NOMO-1 (cell line): ENCODE data around the gene SEMA5A.
A peak's percentile ranks its signal among the peaks of the same experiment; 100 is the strongest.
"Not testable (repeated sequence)": the region's sequence is repeated elsewhere in the genome, so short reads cannot be mapped to it uniquely, and the experiment has no call there.

Experiments
- DNase-seq, 2 experiments: peaks; one replicate each; lab custom pipeline; 2025; ENCODE audit not compliant: unreplicated experiment in 2 of 2; lab: John Stamatoyannopoulos, UW

Gene SEMA5A

GRCh38 chr5:9363449-9363848 is 182.4 kb downstream of the SEMA5A start:
- DNase-seq, result no peak

- no peak for DNase-seq
Observed at GRCh38 chr5:9363026-9363425, 182.8 kb downstream of the SEMA5A start.

- no peak for DNase-seq
Observed at GRCh38 chr5:9362600-9362999, 183.3 kb downstream of the SEMA5A start.

GRCh38 chr5:9361835-9362234 is 184.0 kb downstream of the SEMA5A start:
- DNase-seq, result peak; percentile 35 to 42

GRCh38 chr5:9358961-9359685 is 186.8 kb downstream of the SEMA5A start:
- DNase-seq, result no peak

GRCh38 chr5:9356351-9356825 is 189.5 kb downstream of the SEMA5A start:
- DNase-seq, result no peak

GRCh38 chr5:9354336-9355081 is 191.4 kb downstream of the SEMA5A start:
- DNase-seq, result no peak

GRCh38 chr5:9353048-9353447 is 192.8 kb downstream of the SEMA5A start:
- not testable (repeated sequence) for DNase-seq

GRCh38 chr5:9351546-9351945 is 194.3 kb downstream of the SEMA5A start:
- no peak for DNase-seq

- no peak for DNase-seq
Observed at GRCh38 chr5:9350301-9350797, 195.5 kb downstream of the SEMA5A start.

GRCh38 chr5:9348401-9348996 is 197.4 kb downstream of the SEMA5A start:
- DNase-seq, result no peak

GRCh38 chr5:9347541-9348295 is 198.2 kb downstream of the SEMA5A start:
- no peak for DNase-seq

- DNase-seq, result no peak
Observed at GRCh38 chr5:9347032-9347431, 198.8 kb downstream of the SEMA5A start.

- DNase-seq, result no peak
Observed at GRCh38 chr5:9344751-9345240, 201.1 kb downstream of the SEMA5A start.

- no peak for DNase-seq
Observed at GRCh38 chr5:9343146-9343850, 202.6 kb downstream of the SEMA5A start.

GRCh38 chr5:9342161-9342787 is 203.6 kb downstream of the SEMA5A start:
- no peak for DNase-seq

GRCh38 chr5:9340085-9340484 is 205.8 kb downstream of the SEMA5A start:
- no peak for DNase-seq

GRCh38 chr5:9339206-9339818 is 206.6 kb downstream of the SEMA5A start:
- DNase-seq, result no peak

- DNase-seq, result no peak
Observed at GRCh38 chr5:9338796-9339195, 207.1 kb downstream of the SEMA5A start.
